ENCODE measurements around the gene PERCC1. TPM values are rescaled to one million over a fixed set of nuclear protein-coding genes. Genes with fewer than 3 reads are reported as not detected.
A peak's percentile ranks its signal among the peaks of the same experiment; 100 is the strongest.

The PERCC1 gene
- total RNA-seq (2021) (not detected in 3 replicates), Bru-seq, nascent RNA (not detected)
- long read RNA-seq, experiment 1: 0 reads
- long read RNA-seq, experiment 2: 0 reads
- long read RNA-seq, experiment 3: 0 reads

DNA sequence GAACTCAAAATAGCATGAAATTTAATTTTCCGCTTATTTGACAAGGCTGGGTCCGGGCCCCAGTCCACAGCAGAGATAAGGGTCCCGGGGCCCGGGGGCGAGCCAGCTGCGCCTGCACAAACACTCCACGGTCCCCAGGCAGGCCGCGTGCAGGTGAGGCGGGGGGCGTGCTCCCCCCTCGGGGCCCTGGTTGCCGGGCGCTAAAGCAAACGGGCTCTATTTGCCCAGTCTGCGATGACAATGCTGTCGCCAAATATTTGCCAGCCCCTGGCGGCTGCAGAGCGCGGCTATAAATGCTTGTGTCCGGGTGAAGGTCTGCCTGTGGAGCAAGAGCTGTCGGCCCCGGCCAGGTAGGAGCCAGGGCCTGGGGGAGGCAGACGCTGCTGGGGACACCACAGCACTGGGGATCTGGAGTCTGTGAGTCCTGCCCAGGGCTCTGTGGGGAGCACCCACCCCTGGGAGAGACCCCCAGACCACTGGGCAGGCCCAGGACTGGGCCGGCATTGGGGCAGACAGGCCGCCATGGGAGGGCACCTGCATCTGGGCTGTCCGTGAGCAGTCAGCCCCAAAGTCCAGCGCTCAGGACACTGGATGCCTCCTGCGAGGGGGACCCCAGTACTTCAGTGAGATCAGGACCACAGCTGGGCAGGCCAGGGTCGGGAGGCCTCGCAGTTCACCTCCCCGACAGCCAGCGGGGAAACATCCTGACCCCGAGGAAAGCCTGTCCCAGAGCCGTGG, at the start of gene PERCC1:
Gene PERCC1 (plus strand): TSS at position 320 of the 738 bp plus-strand sequence. CDS start 1,516 bp downstream, outside the sequence.
- no peaks in the 10 kb centered on the region for H3K9me3 Mint-ChIP-seq
- no peak for ATAC-seq
- DNase-seq (ENCODE audit: low spot score): no peak
- H3K27me3 Mint-ChIP-seq (ENCODE audit: low read depth): no peaks in the 10 kb centered on the region
- no peak within 1 kb of the TSS for H3K27ac Mint-ChIP-seq
- H3K4me3 Mint-ChIP-seq: no peak within 1 kb of the TSS
- CTCF ChIA-PET: no interaction called here
- H3K4me1 Mint-ChIP-seq: no peaks in the 10 kb centered on the region
- POLR2A ChIA-PET: no interaction called here
- TF ChIP-seq ESRRA (CRISPR knock-in tag; IDR thresholded peaks at IDR 0.05; ENCODE audit: borderline replicate concordance): no peak
- peak; percentile 34; the same call in 1 of the 2 replicates for TF ChIP-seq GABPB1 (CRISPR knock-in tag; IDR thresholded peaks at IDR 0.05)
- TF ChIP-seq NR2C2 (CRISPR knock-in tag; IDR thresholded peaks at IDR 0.05): no peak
- TF ChIP-seq TEAD4 (CRISPR knock-in tag; IDR thresholded peaks at IDR 0.05): no peak
- TF ChIP-seq, protein P1, sequence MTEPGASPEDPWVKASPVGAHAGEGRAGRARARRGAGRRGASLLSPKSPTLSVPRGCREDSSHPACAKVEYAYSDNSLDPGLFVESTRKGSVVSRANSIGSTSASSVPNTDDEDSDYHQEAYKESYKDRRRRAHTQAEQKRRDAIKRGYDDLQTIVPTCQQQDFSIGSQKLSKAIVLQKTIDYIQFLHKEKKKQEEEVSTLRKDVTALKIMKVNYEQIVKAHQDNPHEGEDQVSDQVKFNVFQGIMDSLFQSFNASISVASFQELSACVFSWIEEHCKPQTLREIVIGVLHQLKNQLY (CRISPR knock-in tag; IDR thresholded peaks at IDR 0.05): no peak
- TF ChIP-seq, protein P2, sequence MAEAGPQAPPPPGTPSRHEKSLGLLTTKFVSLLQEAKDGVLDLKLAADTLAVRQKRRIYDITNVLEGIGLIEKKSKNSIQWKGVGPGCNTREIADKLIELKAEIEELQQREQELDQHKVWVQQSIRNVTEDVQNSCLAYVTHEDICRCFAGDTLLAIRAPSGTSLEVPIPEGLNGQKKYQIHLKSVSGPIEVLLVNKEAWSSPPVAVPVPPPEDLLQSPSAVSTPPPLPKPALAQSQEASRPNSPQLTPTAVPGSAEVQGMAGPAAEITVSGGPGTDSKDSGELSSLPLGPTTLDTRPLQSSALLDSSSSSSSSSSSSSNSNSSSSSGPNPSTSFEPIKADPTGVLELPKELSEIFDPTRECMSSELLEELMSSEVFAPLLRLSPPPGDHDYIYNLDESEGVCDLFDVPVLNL (CRISPR knock-in tag; IDR thresholded peaks at IDR 0.05; ENCODE audit: borderline replicate concordance, low read depth): no peak
- TF ChIP-seq, protein P3, sequence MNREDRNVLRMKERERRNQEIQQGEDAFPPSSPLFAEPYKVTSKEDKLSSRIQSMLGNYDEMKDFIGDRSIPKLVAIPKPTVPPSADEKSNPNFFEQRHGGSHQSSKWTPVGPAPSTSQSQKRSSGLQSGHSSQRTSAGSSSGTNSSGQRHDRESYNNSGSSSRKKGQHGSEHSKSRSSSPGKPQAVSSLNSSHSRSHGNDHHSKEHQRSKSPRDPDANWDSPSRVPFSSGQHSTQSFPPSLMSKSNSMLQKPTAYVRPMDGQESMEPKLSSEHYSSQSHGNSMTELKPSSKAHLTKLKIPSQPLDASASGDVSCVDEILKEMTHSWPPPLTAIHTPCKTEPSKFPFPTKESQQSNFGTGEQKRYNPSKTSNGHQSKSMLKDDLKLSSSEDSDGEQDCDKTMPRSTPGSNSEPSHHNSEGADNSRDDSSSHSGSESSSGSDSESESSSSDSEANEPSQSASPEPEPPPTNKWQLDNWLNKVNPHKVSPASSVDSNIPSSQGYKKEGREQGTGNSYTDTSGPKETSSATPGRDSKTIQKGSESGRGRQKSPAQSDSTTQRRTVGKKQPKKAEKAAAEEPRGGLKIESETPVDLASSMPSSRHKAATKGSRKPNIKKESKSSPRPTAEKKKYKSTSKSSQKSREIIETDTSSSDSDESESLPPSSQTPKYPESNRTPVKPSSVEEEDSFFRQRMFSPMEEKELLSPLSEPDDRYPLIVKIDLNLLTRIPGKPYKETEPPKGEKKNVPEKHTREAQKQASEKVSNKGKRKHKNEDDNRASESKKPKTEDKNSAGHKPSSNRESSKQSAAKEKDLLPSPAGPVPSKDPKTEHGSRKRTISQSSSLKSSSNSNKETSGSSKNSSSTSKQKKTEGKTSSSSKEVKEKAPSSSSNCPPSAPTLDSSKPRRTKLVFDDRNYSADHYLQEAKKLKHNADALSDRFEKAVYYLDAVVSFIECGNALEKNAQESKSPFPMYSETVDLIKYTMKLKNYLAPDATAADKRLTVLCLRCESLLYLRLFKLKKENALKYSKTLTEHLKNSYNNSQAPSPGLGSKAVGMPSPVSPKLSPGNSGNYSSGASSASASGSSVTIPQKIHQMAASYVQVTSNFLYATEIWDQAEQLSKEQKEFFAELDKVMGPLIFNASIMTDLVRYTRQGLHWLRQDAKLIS (CRISPR knock-in tag; IDR thresholded peaks at IDR 0.05; ENCODE audit: borderline replicate concordance): no peak
- no peaks in the 10 kb centered on the region for H3K36me3 Mint-ChIP-seq

DNA sequence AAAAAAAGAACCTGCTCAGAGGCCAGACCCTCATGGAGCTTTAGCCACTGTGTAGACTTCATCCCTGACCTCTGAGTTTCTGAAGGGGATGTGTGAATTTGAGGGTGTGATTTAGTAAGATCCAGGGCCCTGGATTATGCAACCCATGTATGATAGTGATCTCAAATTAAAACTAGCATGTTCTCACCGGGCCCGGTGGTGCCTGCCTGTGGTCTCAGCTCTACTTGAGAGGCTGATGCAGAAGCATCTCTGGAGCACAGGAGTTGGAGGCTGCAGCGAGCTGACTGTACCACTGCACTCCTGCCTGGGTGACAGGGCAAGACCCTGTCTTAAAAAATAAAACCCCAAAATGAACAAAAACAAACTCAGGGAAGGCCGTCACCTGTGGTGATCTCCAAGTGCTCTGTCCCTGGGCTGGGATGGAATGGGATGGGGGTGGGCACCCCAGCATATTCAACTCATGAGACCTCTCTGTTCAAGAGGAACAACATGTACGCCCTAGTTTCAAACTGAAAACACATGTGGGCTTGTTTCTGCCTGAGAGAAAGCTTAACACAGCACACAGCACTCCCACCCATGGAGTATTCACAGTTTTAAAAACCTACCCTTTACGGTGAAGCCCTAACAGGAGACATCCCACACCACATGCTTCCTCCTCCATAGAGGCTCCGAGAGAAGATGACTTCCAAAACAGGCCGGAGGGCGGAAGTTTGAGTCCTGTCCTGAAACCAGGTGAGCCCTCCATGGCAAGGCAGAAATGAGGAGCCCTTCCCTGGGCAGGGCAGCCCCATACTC, 49.1 kb upstream of the PERCC1 start:
- POLR2A ChIA-PET: no interaction called here
- Mint-ChIP-seq H3K9me3 (no peaks in the 10 kb centered on the region), H3K4me1 (peaks cover 18% of the 10 kb centered on the region), H3K36me3 (no peaks in the 10 kb centered on the region), H3K4me3 (no peak overlapping the region), H3K27me3 (ENCODE audit: low read depth) (no peaks in the 10 kb centered on the region), H3K27ac (no peak overlapping the region)
- ATAC-seq (no peak), DNase-seq (ENCODE audit: low spot score) (no peak)
- CTCF ChIA-PET: no interaction called here
- no peak for TF ChIP-seq RELA (CRISPR knock-in tag; IDR thresholded peaks at IDR 0.05; ENCODE audit: borderline replicate concordance)
- no peak for TF ChIP-seq NFATC4 (CRISPR knock-in tag; IDR thresholded peaks at IDR 0.05)
- no peak for TF ChIP-seq NFYB (CRISPR knock-in tag; conservative IDR thresholded peaks at IDR 0.05; ENCODE audit: low read depth)

DNA sequence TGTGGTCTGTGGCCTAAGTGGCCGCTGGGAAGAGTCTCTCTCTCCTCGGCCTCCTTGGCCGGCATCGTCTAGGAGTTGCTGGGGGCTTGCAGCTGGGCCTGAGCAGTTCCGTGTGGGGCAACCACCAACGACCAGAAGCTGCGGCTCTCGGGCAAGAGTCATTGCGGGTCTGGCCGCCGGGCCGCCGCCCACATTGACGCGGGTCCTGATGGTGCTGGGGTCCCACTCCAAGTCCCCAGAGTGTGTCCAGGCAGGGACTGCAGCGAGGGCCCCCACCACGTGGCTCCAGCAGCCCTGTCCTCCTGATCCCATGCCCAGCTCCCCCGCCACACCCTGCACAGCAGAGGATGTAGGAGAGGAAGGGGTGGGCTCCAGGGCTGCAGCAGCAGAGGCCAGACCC, 47.3 kb upstream of the PERCC1 start:
- ATAC-seq (no peak), DNase-seq (ENCODE audit: low spot score) (no peak)
- H3K4me1 Mint-ChIP-seq: peaks cover 8% of the 10 kb centered on the region
- no peak overlapping the region for H3K4me3 Mint-ChIP-seq
- no peaks in the 10 kb centered on the region for H3K27me3 Mint-ChIP-seq (ENCODE audit: low read depth)
- no peaks in the 10 kb centered on the region for H3K9me3 Mint-ChIP-seq
- H3K36me3 Mint-ChIP-seq: no peaks in the 10 kb centered on the region
- POLR2A ChIA-PET: no interaction called here
- H3K27ac Mint-ChIP-seq: no peak overlapping the region
- TF ChIP-seq KAT7 (CRISPR knock-in tag; IDR thresholded peaks at IDR 0.05; ENCODE audit: borderline replicate concordance) (no peak), TP53 (CRISPR knock-in tag; IDR thresholded peaks at IDR 0.05) (no peak)
- CTCF ChIA-PET: interaction anchor here (1.0 kb wide), 1 partner anchor 20 kb away, joined by 3 read pairs; no protein-coding TSS in a partner anchor
